ENCODE data around the gene PRORP. TPM values are rescaled to one million over a fixed set of nuclear protein-coding genes. Genes with fewer than 3 reads are reported as not detected.

PRORP gene
- total RNA-seq, 1 donor from 2014 or later: 17.5 TPM

Other genes with a start within 250 kb of the PRORP start
- gene BAZ1A, start 247.2 kb upstream of the PRORP start, total RNA-seq: 16.2 TPM
- gene SRP54, start 139.6 kb upstream of the PRORP start, total RNA-seq: 49.7 TPM
- 36.4 TPM for gene FAM177A1, start 76.3 kb upstream of the PRORP start, total RNA-seq
- 52.1 TPM for gene PPP2R3C, start 562 bp upstream of the PRORP start, total RNA-seq
- 136 TPM for gene PSMA6, start 169.8 kb downstream of the PRORP start, total RNA-seq